H1 (cell line): ENCODE results near the gene MELTF.

Source experiments
- BACH1 ChIP-seq: IDR thresholded peaks from 2 replicates; pipeline ENCODE4 v1.6.1; 2012; ENCODE audit warnings: low read length, improper control_type of control experiment
- BCL11A ChIP-seq, 2 experiments: IDR thresholded peaks; one replicate each; pipeline ENCODE4 v1.6.1; 2011; ENCODE audit warnings: low read depth in 2 of 2, low read length in 2 of 2, mild to moderate bottlenecking in 2 of 2
- GABPA ChIP-seq: IDR thresholded peaks from 2 replicates; pipeline ENCODE4 v1.6.1; 2011; ENCODE audit warnings: mild to moderate bottlenecking, low read length, moderate library complexity, borderline replicate concordance; ENCODE audit not compliant: insufficient read depth
- NRF1 ChIP-seq: IDR thresholded peaks from 2 replicates; pipeline ENCODE4 v1.6.1; 2011; ENCODE audit warnings: mild to moderate bottlenecking, low read depth, low read length, improper control_type of control experiment
- POU5F1 ChIP-seq: IDR thresholded peaks from 2 replicates; pipeline ENCODE4 v1.6.1; 2011; ENCODE audit warnings: low read depth, mild to moderate bottlenecking, low read length, moderate library complexity
- SAP30 ChIP-seq: fragments of 300-600 bp; sonication (generic); IDR thresholded peaks from 2 replicates; pipeline ENCODE4 v1.7.1; 2012; ENCODE audit warnings: low read length, moderate library complexity, mild to moderate bottlenecking, inconsistent platforms; ENCODE audit not compliant: insufficient read depth, insufficient replicate concordance
- TAF1 ChIP-seq: IDR thresholded peaks from 2 replicates; pipeline ENCODE4 v1.6.1; 2011; ENCODE audit warnings: mild to moderate bottlenecking, low read depth, low read length
- ZNF274 ChIP-seq: IDR thresholded peaks from 2 replicates; pipeline ENCODE4 v1.7.0; 2012; ENCODE audit warnings: low read length, borderline replicate concordance; ENCODE audit errors: extremely low read depth
- TF ChIP-seq, protein P1 (sequence below), 3 experiments: IDR thresholded peaks; 1 replicate in 2 of 3; 2 replicates in 1 of 3; pipeline versions ENCODE4 v1.5.1 to v1.6.1; 2011; ENCODE audit warnings: low read length in 3 of 3, mild to moderate bottlenecking in 3 of 3, inconsistent platforms in 2 of 3, low read depth in 1 of 3, moderate library complexity in 1 of 3; ENCODE audit not compliant: insufficient read depth in 1 of 3; ENCODE audit errors: control extremely low read depth in 1 of 3
- TF ChIP-seq, protein P2 (sequence below): IDR thresholded peaks from 2 replicates; pipeline ENCODE4 v1.6.1; 2012; ENCODE audit warnings: low read length, inconsistent platforms

DNA sequence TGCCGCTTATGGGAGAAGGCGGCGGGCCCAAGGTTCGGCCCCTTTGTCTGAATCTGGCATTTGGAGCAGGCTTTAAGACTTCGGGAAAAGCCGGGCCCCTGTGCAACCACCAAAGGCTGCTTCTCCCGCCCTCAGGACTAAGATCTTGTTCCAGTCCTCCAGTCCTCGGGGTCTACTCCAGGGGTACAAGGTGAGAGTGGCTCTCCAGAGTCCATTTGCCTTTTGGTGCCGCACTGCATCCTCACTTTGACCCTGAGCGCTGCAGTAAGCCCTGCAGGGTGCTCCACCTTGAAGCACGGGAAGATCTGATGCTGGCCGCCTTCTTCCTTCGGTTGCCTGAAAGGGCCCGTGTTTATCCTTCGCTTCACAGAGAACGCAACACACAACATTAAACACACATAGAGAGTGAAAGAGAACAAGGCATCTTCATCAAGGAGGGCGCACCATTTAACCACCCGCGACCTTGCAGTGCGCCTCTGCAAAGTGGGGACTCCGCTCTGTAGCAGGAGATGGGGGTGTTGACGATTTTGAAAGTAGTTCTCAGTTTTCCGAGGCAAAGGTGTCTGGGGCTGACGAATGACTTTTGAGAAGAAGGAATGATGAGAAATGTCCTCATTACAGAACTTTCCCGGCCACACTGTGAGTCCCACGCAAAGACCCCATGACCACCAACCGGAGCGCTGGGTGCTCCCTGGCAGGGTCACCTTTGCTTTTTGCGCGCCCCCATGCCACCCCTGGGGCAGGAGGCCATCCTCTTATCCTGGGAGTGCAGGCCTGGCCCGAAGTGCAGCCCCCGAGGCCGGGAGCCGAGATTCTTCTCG is 62.0 kb downstream of the MELTF start:
- TF ChIP-seq GABPA (no peak), SAP30 (no peak), TAF1 (no peak), BACH1 (no peak), BCL11A (IDR thresholded peaks at IDR 0.05; ENCODE audit: low read depth in 2 of 2, low read length in 2 of 2) (no peak), NRF1 (no peak), POU5F1 (no peak), ZNF274 (no peak)
- TF ChIP-seq, protein P1, sequence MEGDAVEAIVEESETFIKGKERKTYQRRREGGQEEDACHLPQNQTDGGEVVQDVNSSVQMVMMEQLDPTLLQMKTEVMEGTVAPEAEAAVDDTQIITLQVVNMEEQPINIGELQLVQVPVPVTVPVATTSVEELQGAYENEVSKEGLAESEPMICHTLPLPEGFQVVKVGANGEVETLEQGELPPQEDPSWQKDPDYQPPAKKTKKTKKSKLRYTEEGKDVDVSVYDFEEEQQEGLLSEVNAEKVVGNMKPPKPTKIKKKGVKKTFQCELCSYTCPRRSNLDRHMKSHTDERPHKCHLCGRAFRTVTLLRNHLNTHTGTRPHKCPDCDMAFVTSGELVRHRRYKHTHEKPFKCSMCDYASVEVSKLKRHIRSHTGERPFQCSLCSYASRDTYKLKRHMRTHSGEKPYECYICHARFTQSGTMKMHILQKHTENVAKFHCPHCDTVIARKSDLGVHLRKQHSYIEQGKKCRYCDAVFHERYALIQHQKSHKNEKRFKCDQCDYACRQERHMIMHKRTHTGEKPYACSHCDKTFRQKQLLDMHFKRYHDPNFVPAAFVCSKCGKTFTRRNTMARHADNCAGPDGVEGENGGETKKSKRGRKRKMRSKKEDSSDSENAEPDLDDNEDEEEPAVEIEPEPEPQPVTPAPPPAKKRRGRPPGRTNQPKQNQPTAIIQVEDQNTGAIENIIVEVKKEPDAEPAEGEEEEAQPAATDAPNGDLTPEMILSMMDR (IDR thresholded peaks at IDR 0.05; ENCODE audit: control extremely low read depth in 1 of 3, insufficient read depth in 1 of 3, low read depth in 1 of 3, low read length in 3 of 3) = no peak
- TF ChIP-seq, protein P2, sequence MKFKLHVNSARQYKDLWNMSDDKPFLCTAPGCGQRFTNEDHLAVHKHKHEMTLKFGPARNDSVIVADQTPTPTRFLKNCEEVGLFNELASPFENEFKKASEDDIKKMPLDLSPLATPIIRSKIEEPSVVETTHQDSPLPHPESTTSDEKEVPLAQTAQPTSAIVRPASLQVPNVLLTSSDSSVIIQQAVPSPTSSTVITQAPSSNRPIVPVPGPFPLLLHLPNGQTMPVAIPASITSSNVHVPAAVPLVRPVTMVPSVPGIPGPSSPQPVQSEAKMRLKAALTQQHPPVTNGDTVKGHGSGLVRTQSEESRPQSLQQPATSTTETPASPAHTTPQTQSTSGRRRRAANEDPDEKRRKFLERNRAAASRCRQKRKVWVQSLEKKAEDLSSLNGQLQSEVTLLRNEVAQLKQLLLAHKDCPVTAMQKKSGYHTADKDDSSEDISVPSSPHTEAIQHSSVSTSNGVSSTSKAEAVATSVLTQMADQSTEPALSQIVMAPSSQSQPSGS = no peak
